Measurements from ENCODE around the gene ECPAS.

DNA sequence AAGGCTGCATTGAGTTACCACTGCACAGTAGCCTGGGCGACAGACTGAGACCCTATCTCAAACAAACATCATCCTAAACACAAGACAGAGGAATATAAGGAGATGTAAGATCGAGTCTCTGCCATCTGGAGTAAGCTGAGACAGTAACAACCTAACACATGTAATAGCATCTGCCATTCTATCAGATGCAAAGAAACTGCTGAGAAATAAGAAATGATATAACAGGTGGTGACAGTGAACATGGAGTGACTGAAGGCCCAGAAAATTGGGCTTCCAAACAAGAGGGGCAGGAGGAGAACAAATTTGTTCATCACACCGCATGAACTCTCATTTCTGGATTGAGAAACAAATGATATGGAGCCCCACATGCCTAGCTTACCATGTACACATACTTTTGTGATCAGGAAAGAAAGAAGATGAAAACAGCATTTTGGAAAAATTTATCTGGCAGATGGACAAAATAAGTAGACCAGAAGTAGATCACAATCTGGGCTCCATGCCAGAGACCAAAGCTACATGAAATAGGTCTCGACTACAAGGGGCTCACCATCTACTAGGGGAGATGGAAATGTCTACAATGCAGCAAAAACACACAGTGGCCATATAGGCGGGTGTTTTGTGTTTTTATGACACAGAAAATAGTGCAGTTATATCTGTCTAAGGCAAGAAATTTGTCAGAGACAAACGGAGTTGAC, 45.5 kb downstream of the ECPAS start:
- TF ChIP-seq, protein P1, sequence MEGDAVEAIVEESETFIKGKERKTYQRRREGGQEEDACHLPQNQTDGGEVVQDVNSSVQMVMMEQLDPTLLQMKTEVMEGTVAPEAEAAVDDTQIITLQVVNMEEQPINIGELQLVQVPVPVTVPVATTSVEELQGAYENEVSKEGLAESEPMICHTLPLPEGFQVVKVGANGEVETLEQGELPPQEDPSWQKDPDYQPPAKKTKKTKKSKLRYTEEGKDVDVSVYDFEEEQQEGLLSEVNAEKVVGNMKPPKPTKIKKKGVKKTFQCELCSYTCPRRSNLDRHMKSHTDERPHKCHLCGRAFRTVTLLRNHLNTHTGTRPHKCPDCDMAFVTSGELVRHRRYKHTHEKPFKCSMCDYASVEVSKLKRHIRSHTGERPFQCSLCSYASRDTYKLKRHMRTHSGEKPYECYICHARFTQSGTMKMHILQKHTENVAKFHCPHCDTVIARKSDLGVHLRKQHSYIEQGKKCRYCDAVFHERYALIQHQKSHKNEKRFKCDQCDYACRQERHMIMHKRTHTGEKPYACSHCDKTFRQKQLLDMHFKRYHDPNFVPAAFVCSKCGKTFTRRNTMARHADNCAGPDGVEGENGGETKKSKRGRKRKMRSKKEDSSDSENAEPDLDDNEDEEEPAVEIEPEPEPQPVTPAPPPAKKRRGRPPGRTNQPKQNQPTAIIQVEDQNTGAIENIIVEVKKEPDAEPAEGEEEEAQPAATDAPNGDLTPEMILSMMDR (IDR thresholded peaks at IDR 0.05), result no peak
- TF ChIP-seq ZFX (IDR thresholded peaks at IDR 0.05; ENCODE audit: borderline replicate concordance), result no peak

All from 22Rv1 (cell line).